ENCODE data around the gene RPS10.
A peak's percentile ranks its signal among the peaks of the same experiment; 100 is the strongest.
"Not testable (repeated sequence)": the region's sequence is repeated elsewhere in the genome, so short reads cannot be mapped to it uniquely, and the experiment has no call there.

The RPS10 gene

DNA sequence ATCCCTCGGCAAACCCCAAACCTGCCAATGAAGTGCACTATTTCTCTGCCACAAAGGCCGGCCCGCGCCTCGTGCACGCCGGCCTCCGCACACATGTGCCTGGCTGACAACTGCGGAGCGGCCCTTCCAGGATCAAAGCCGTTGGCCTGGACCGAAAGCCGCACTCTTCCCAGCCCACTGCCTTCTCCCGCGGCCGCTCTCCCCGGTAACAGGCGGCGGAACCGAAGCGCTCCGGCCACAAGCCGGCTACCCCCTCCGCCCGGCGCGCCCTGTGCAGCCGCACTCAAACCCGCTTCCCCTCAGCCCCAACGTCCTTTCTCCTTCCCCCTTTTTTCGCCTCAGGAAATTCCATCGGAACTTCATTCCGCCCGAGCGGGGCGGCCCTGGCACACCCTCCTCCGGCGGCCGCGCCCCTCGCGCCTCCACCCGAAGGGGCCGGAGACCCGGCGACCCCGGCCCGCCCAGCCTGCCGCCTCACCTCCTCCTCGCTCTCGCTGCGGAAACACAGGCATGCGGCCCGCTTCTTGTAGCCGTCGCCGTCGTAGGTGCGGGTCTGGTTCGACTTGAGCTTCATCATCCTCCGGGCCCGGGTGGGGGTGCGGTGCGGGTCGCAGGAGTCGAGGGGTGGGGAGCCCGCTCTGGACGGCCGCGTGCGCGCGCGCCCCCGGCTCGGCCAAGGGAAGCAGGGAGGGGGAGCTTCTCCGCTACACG is 33.9 kb downstream of the RPS10 start:
- DNase-seq: peak; percentile 86

DNA sequence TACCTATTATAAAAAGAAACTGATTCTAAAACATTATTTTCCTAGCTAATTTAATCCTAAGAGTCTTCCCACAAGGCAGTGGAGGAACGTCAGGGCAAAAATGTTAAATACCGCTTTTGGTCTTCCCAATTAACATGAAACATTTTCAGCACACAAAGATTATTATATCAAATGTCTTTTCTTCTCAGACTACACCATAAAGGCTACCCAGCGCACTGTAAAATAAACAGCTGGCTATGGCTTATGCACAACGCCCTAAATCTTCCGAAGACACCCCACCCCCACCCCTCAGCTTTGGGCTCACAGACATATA is 34.4 kb downstream of the RPS10 start:
- DNase-seq: no peak

DNA sequence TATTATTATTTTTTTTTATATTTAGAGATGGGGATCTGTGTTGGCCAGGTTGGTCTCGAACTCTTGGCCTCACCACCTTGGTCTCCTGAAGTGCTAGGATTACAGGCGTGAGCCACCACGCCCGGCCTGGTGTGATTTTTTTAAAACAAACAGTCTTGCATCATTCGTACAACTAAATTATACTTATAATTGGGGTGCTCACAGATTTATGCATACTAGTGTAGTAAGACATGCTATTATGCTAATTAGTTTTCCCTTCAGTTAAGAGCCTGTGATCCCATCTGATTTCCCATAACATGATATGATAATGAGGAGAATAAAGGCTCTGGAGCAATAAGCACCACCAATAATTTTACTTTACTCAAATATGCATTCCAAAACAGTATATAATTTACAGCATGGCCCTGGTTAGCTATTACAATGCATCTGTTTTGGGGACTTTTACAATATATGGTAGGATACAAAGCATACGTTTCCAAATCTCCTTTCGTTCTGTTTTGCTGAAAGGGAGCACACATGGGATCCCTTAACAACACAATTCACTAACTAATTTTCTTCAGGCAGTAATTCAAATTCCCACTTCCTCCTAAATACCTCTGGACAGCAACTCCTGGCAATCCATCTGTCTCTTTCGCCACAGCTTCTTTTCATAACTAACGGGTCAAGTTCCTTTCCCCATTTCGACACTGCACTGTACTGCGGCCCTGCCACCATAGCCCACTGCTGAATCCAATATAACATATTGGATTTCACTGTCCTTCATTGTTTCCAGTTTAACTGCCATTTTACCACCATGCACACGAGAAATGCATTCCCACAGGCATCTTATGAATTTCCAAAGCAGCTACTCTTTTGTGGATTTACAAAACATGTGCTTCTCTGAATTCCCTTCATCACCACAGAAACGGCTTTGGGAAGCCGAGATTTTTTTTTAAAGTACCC is 35.1 kb downstream of the RPS10 start:
- peak; percentile 39 for DNase-seq

DNA sequence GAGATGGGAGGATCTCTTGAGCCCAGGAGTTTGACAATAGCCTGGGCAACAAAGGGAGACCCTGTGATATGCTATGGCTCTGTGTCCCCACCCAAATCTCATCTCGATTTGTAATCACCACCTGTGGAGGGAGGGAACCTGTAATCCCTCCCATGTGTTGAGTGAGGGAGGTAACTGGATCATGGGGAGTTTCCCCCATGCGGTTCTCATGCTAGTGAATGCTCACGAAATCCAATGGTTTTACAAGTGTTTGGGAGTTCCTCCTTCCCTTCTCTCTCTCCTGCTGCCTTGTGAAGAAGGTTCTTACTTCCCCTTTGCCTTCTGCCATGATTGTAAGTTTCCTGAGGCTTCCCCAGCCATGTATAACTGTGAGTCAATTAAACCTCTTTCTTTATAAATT is 36.8 kb downstream of the RPS10 start:
- DNase-seq: no peak

DNA sequence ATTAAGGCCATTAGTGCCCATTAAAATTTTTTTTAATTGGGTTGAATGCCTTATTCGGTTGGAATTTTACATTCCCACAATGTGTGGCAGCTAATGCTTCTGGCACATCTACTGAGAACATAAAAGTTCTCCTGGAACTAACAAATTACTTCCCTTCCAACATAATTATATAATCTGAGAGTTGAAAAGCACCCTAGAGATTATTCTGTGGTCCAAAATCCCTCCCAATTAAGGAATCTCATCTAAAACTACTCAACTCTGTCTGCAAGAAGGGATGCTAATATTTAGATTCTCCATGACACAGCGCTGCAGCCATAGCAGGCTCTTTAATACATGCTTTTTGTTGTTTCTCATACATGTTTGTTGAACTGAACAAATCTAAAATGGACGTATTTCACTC is 37.4 kb downstream of the RPS10 start:
- no peak for DNase-seq

DNA sequence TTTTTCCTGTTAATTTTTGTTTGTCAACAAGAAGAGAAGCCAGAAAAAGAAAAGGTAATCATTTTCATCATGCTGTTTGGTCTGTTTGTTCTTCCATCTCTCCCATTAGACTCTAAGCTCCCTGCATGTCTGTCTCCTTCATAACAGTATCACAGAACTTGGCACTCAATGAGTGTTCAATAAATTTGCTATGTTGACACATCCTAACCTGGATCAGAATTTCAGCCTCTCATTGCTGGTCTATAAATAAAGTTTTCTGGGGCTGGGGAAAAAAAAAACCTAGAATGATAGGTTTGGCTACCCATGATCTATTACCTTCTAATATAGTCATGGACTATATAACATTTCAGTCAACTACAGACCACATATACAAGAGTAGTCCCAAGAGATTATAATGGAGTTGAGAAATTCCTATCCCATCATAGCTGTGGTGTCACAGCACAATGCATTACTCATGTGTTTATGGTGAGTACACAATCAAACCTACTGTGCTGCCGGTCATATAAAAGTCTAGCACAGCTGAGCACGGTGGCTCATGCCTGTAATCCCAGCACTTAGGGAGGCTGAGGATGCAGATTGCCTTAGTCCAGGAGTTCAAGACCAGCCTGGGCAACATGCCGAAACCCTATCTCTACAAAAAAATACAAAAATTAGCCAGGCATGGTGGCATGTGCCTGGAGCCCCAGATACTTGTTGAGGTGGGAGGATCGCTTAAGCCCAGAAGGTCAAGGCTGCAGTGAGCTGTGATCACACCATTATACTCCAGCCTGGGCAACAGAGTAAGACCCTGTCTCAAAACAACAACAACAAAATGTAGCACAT is 39.3 kb downstream of the RPS10 start:
- DNase-seq: no peak

DNA sequence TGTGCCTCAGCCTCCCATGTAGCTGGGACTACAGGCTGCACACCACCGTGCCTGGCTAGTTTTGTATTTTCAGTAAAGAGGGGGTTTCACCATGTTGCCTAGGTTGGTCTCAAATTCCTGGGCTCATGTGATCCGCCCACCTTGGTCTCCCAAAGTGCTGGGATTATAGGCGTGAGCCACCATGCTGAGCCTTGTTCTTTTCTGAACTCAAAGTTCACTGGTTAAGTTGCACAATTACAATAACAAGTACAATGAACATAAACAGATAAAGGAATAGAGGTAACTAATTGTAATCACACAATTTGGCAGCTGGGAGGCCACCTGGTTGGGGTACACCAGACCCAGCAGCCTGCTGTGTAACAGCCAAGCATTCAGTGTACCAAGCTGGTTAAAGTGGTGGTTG is 40.1 kb downstream of the RPS10 start:
- no peak for DNase-seq

DNA sequence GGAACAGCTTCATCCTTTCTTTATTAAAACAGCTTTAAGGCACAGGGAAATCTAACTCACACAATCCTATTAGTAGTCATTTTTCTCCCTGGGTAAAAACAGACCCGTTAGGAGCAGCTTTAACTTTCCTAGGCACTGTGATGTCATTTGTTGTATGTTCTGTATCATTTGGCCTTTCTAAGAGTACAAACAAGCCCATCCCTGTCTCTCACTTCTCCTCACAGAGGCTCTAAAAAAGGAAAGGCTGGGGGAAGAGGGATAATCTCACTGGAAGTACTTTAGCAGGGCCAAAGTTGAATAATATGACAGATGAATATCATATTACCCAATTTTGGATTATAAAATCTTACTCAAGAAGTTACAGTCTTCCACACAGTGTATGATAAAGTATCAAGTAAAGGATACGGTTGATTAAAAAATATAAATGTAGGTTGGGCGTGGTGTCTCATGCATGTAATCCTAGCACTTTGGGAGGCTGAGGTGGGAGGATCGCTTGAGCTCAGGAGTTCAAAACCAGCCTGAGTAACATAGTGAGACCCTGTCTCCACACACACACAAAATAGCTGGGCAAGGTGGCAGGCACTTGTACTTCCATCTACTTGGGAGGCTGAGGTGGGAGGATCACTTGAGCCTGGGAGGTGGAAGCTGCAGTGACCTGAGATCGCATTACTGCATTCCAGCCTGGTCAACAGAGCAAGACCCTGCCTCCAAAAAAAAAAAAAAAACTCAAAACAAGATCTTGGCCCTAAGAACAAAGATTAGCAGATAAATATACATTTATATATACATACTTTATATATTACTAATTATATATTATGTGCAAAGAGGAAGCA is 41.3 kb downstream of the RPS10 start:
- DNase-seq: no peak

DNA sequence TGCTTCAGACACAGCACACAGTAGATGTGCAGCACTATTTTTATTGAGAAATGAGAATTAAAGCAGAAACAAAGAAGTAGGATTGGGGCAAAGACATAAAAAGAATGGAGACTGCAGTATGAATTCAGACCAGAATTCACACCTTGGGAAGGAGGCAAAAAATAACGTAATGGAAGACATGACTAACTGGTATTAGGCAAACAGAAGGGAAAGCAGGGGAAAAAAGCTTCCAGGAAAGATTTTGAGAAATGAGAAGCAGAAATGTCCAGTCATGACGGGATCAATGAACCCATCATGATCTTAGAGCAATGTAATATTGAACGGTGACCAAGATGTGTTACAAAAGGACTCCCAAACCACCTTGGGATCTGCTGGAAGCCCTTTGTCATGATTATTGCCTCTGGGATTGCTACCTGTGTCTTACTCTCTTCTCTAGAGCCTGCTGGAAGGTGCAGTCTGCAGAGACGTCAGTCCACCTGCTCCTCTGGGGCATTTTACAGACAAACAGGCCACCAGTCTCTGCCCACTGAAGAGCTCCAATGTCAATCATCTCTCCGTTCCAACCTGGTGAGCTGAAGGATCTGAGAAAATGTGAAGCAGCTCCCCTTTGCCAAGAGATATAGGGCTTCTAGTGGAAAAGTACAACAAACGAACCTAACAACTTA is 42.1 kb downstream of the RPS10 start:
- no peak for DNase-seq

DNA sequence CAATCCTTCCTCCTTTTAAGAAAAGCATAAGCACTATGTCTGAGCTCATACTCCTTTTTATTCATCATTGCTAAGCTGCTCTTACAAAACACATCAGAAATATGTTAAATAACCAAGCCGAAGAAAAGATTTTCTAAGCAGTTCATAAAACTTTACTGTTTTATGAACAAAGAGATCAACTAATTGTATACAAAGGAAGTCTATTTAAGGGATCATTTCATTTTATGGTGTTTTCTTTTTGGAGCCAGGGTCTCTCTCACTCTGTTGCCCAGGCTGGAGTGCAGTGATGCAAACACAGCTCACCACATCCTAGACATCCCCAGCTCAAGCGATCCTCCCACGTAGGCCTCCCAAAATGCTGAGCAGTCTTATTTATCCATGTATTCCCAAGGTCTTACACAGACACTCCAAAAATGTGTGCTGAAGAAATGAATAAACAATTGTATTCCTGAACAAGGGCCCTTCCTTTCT is 42.7 kb downstream of the RPS10 start:
- DNase-seq: no peak

DNA sequence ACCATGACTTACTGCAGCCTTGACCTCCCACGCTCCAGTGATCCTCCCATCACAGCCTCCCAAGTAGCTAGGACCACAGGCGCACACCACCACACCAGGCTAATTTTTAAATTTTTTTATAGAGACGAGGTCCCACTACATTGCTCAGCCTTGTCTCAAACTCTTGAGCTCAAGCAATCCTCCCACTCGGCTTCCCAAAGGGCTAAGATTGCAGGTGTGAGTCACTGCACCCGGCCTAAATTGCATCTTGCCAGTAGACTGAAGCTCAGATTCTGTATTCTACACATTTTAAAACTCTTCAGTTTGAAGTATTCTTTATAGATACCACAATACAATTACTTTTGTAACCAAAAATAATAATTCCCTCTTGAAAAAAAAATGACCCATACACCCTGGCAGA is 44.8 kb downstream of the RPS10 start:
- DNase-seq: no peak

DNA sequence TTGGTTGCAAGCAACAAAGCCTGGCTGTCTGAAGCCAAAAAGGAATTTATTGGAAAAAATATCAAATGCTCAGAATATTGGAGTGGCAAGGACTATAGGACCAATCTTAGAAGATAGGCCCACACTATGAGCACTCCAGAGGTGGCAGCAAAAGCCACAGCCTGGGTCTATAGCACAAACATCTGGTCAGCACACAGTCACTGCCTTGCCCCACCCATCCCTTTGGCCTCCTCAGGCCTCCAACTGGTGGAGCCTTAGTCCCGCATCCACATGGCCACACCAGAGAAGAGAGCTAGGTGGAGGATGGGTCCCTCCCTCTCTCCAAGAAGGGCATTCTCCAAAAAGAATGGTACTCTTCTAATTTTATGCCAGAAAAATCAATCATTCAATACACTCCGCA is 47.4 kb downstream of the RPS10 start:
- DNase-seq: no peak

DNA sequence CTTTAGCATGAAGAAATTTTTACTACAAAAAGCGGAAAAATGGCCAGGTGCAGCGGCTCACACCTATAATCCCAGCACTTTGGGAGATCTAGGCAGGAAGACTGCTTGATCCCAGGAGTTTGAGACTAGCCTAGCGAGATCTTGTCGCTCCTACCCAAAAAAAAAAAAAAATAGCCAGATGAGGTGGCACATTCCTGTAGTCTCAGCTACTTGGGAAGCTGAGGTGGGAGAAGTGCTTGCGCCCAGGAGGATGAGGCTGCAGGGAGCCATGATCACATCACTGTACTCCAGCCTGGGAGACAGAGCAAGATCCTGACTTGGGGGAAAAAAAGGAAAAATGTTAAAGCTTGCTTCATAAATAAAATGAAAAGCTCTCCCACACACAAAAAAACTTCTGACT is 47.9 kb downstream of the RPS10 start:
- no peak for DNase-seq

DNA sequence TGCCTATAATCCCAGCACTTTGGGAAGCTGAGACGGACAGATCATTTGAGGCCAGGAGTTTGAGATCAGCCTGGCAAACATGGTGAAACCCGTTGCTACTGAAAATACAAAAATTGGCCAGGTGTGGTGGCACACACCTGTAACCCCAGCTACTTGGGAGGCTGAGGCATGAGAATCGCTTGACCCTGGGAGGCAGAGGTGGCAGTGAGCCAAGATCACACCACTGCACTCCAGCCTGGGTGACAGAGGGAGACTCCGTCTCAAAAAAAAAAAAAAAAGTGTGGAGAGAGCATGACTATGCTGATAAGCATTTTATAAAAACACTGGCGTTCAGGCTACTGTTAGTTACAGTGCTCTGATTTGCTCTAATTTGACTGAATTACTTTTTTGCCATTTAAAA is 48.3 kb downstream of the RPS10 start:
- DNase-seq: not testable (repeated sequence)

DNA sequence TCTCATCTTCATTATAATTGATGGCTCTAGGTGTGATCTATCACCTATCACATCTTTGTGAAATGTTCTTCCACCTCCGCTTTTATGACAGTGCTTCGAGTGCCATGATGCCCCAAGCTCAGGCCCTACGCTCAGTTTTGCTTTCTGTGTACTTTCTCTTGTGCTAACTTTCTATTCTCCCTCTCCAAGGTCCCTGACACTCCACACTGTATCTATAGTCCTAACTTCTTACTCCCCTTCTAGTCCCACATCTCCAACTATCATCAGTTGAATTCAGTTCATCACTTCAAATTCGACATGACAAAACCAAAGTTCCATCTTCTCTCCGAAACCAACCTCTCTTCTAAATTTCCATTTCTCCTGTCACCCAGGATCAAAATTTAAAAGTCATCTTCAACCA is 50.0 kb downstream of the RPS10 start:
- no peak for DNase-seq

DNA sequence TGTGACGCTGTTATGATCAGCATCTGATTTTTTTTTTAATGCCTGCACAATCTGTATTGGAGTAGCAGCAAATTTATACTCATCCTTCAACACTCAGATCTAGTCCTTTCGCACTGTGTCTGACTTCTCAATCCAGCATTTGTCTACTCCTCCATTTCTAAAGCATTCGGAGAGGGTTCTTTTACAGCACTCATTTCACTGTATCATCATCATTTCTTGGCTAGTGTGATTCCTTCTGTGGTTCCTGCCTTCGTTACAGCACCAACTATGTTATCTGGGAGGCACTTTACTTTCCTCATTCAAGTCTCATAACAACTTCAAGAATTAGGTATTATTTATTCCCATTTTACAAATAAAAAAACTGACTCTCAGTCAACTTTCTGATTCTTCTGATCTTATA is 51.4 kb downstream of the RPS10 start:
- DNase-seq: no peak

DNA sequence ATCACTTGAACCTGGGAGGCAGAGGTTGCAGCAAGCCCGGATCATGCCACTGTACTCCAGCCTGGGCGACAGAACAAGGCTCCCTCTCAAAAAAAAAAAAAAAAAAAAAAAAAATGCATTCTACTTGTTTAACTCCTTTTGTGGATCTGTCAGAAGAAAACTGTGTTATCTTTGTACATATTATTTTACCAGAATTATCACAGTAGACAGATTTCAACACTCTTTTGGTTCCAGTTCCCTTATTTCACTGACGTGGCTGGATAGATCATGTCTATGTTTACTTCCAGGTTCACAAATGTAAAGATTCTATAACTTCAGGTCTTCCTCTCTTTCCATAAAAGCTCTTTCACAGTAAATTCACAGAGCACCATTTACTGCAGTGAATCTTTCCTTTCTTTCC is 51.8 kb downstream of the RPS10 start:
- peak; percentile 19 for DNase-seq

DNA sequence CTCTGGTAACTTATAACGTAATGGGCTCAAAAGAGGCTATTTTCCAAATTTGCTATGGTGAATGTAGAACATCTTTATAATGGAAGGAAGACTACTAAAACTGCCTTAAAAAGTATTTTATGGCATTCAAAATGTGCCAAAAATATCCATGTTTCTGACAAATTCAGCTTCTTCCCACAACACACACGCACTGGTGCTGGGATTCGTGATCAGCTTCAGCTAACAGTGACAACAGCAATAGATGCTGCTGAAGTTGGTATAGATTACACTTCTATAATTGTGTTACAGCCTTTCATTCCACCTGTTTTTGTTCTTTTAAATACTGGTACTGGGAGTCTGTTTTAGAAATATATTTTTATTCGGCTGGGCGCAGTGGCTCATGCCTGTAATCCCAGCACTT is 52.4 kb downstream of the RPS10 start:
- no peak for DNase-seq

DNA sequence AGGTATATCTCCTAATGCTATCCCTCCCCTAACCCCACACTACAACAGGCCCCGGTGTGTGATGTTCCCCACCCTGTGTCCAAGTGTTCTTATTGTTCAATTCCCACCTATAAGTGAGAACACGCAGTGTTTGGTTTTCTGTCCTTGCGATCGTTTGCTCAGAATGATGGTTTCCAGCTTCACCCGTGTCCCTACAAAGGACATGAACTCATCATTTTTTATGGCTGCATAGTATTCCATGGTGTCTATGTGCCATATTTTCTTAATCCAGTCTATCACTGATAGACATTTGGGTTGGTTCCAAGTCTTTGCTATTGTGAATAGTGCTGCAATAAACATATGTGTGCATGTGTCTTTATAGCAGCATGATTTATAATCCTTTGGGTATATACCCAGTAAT is 54.0 kb downstream of the RPS10 start:
- DNase-seq: not testable (repeated sequence)

DNA sequence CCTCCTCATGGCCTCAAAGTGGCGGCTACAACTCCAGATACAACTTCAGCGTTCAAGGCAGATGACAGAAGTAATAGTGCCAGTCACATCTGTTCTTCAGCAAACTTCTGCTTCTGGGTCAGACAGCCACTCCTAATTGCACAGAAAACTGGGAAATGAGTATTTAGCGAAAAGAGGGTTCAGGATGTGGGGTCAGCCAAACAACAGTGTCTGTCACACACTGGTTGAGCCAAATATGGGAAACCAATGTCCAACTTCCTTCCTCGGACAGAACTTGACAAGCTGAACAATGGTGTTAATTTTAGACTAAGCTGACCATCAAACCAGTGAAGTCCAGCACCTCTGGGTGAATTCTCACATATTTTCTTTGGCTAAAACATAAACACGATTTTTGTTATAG is 55.5 kb downstream of the RPS10 start:
- DNase-seq: no peak

DNA sequence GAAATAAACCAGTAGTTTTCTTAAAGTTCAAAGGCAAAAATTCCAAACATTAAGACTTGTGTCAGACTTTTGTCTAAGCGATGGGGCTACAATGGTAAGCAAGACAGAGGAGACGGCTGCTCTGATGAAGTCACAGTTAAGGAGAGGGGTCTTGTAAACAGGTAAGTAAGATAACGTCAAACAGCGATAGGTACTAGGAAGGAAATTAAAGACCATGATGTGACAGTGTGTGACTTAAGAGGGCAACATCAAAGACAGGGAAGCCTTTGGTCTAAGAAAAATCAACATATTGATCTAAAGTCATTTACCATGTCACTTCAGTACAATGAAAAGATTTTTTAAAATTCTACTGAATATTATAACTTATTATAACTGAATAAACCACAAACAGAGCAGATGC is 56.5 kb downstream of the RPS10 start:
- DNase-seq: no peak
